Endothelial cell of umbilical vein (primary cell): ENCODE results near the gene FCN2. TPM values are rescaled to one million over a fixed set of nuclear protein-coding genes. Genes with fewer than 3 reads are reported as not detected.

Experiments used
- BruUV-seq: library from RNA; stranded (reverse); fragments of 400-500 nt; replicated peaks from 2 replicates; lab custom pipeline; 2021; lab: Mats Ljungman, UMichigan
- CTCF ChIA-PET: fragments of 300-600, 350-600 bp; sonication (Branson Sonifier 250); formaldehyde crosslinking; loops from one replicate; lab custom pipeline; 2021; ENCODE audit warnings: antibody characterized with exemption, inconsistent platforms; lab: Charles Lee
- POLR2A ChIA-PET: fragments of 300-600, 350-600 bp; sonication (Branson Sonifier 250); formaldehyde crosslinking; loops from one replicate; lab custom pipeline; 2021; ENCODE audit warnings: antibody characterized with exemption, inconsistent platforms; lab: Charles Lee
- DNase-seq: peaks from one replicate; pipeline ENCODE4 v3.0.0-alpha.2; 2011; ENCODE audit warnings: low read depth, low spot score
- FAIRE-seq: peaks from 2 replicates; lab custom pipeline; 2011; peaks lifted over from hg19 to GRCh38; lab: Jason Lieb, UNC
- H2AFZ ChIP-seq: 2 replicates; pipeline ENCODE4 v1.6.0; 2012; ENCODE audit warnings: low read depth, low read length, control low read depth, inconsistent platforms
- H3K27ac ChIP-seq: 2 replicates; pipeline ENCODE4 v1.5.1; 2011; ENCODE audit warnings: low read depth, mild to moderate bottlenecking, control low read depth, low read length, moderate library complexity; ENCODE audit not compliant: insufficient read depth
- H3K27me3 ChIP-seq, 2 experiments: 2 replicates each; pipeline versions ENCODE4 v1.6.0 to v1.6.1; 2011; ENCODE audit warnings: low read length in 2 of 2, mixed read lengths in 1 of 2; ENCODE audit not compliant: control insufficient read depth in 2 of 2, insufficient read depth in 2 of 2
- H3K36me3 ChIP-seq, 2 experiments: 2 replicates in 1 of 2; 3 replicates in 1 of 2; pipeline ENCODE4 v1.5.1; 2011; ENCODE audit warnings: low read length in 2 of 2, mild to moderate bottlenecking in 1 of 2, moderate library complexity in 1 of 2; ENCODE audit not compliant: control insufficient read depth in 2 of 2, insufficient read depth in 2 of 2; ENCODE audit errors: extremely low read depth in 1 of 2
- H3K4me1 ChIP-seq: 3 replicates; pipeline ENCODE4 v1.5.1; 2011; ENCODE audit warnings: mild to moderate bottlenecking, low read length; ENCODE audit not compliant: control insufficient read depth, insufficient read depth; ENCODE audit errors: extremely low read depth
- H3K4me2 ChIP-seq: 2 replicates; pipeline ENCODE4 v1.6.1; 2011; ENCODE audit warnings: low read length, control low read depth, mixed read lengths; ENCODE audit not compliant: insufficient read depth
- H3K4me3 ChIP-seq, 3 experiments: fragments of 200-600 bp in 1 of 3; sonication (generic), shearing (Covaris generic) in 1 of 3; replicated peaks in 1 of 3; 2 replicates each; pipeline ENCODE4 v1.5.1; 2011 to 2016; ENCODE audit warnings: control low read depth in 3 of 3, low read length in 3 of 3, mild to moderate bottlenecking in 2 of 3, inconsistent platforms in 1 of 3, low read depth in 1 of 3, moderate library complexity in 1 of 3; ENCODE audit not compliant: insufficient read depth in 1 of 3
- H3K79me2 ChIP-seq: 2 replicates; pipeline ENCODE4 v1.6.0; 2012; ENCODE audit warnings: low read length, inconsistent platforms; ENCODE audit not compliant: control insufficient read depth, insufficient read depth
- H3K9ac ChIP-seq: replicated peaks from 2 replicates; pipeline ENCODE3; 2011; ENCODE audit warnings: low read length, control low read depth; ENCODE audit not compliant: insufficient read depth; ENCODE audit errors: extremely low read depth
- H3K9me1 ChIP-seq: replicated peaks from 3 replicates; pipeline ENCODE4 v1.6.0; 2011; ENCODE audit warnings: mild to moderate bottlenecking, low read length; ENCODE audit not compliant: control insufficient read depth, insufficient read depth; ENCODE audit errors: extremely low read depth
- H3K9me3 ChIP-seq: replicated peaks from 2 replicates; pipeline ENCODE4 v1.5.1; 2012; ENCODE audit warnings: low read length, inconsistent platforms; ENCODE audit not compliant: control insufficient read depth, insufficient read depth
- H4K20me1 ChIP-seq: replicated peaks from 2 replicates; pipeline ENCODE3; 2011; ENCODE audit warnings: mild to moderate bottlenecking, low read length; ENCODE audit not compliant: control insufficient read depth, insufficient read depth; ENCODE audit errors: extremely low read depth
- EZH2 ChIP-seq: IDR thresholded peaks from 2 replicates; pipeline ENCODE4 v1.6.1; 2012; ENCODE audit warnings: borderline replicate concordance, low read depth, mild to moderate bottlenecking, moderate library complexity, low read length, inconsistent platforms; ENCODE audit not compliant: severe bottlenecking
- FOS ChIP-seq: IDR thresholded peaks from 2 replicates; pipeline ENCODE4 v1.6.1; 2011; ENCODE audit warnings: mild to moderate bottlenecking, low read length, moderate library complexity, borderline replicate concordance; ENCODE audit not compliant: insufficient read depth
- GATA2 ChIP-seq: IDR thresholded peaks from 2 replicates; pipeline ENCODE4 v1.7.0; 2011; ENCODE audit warnings: low read depth, mild to moderate bottlenecking, moderate library complexity, mixed read lengths, low read length; ENCODE audit not compliant: insufficient read length, insufficient read depth
- JUN ChIP-seq: IDR thresholded peaks from 2 replicates; pipeline ENCODE4 v1.6.1; 2011; ENCODE audit warnings: borderline replicate concordance, low read depth; ENCODE audit not compliant: insufficient read length, insufficient read depth
- MYC ChIP-seq: IDR thresholded peaks from one replicate; pipeline ENCODE4 v1.6.1; 2011; ENCODE audit warnings: mild to moderate bottlenecking, low read depth, low read length
- POLR2A ChIP-seq: IDR thresholded peaks from 2 replicates; pipeline ENCODE4 v1.6.1; 2012; ENCODE audit warnings: low read depth, mild to moderate bottlenecking, control low read depth, low read length
- POLR2AphosphoS5 ChIP-seq: IDR thresholded peaks from 2 replicates; pipeline ENCODE4 v1.6.1; 2012; ENCODE audit warnings: low read depth, mild to moderate bottlenecking, control low read depth, low read length, moderate library complexity; ENCODE audit not compliant: insufficient read depth
- dilution Hi-C: fragments of 300-500 bp; cut with MboI; formaldehyde crosslinking; loops from one replicate; pipeline ENCODE4 v1.15.0; 2019; ENCODE audit warnings: low sequenced_read_pairs; ENCODE audit not compliant: extremely low pct_ligation_motif_present
- intact Hi-C: fragments of 100-400 bp; cut with micrococcal nuclease; formaldehyde crosslinking; loops from one replicate; pipeline ENCODE4 v1.10.0; 2022
- polyA plus RNA-seq, 4 experiments: library from polyadenylated mRNA; depleted of rRNA in 3 of 4; stranded (reverse) in 3 of 4; unstranded in 1 of 4; fragments of >200 nt; gene quantifications; 2 replicates each; pipeline versions ENCODE4 v1.2.1 to v1.2.3, GENCODE V29; 2011 to 2012; ENCODE audit warnings: missing spikeins in 1 of 4
- total RNA-seq: library from RNA; stranded (reverse); gene quantifications from 2 replicates; pipeline ENCODE4 v1.2.3, GENCODE V29; 2021

FCN2 gene
- total and polyA plus RNA-seq, 2 donors (not counting 3 experiments of a cell fraction or from before 2014, with no cell fraction given) = not detected

DNA sequence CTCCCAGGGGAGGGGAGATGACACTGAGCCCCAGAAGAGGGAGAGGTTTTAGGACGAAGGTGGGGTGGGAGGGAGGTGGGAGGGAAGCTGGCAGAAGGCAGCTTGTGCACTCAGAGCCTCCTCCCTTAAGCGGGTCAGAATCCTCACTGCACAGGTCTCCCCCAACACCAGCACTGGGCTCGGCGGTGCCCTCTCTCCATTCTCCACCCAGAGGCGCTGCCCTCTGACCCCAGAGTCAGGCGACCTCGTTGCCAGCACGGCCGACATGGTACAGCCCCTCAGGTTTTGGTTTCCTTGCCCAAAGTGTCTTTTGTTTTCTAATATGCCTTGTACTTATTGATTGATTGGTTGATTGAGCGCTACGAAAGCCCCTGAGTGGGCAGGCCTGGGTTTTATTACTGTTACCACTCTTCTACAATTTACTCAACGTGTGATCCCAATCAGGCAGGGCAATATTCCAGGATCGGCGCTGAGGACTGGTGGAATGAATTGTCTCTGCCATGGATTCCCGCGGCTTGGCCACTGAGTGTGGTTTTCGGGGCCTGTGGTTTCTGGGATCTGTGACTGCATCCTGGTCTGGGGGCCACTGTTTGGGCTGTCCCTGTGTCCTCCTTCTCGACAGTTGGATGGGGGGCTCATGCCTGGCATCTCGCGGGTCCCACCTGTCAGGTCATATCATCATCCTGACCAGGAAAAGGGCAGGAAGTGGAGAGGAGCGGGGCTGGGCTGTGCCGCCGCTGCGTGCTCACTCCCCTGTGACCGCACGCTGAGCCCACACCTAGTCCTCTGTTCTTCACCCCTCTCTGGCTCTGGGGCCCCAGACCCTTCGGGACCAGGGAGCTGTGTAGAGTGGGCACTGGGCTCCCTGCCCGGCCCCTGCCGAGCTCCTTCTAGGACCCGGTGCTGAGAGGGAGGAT is 9.6 kb upstream of the FCN2 start:
- intact Hi-C loops = no loop called here
- DNase-seq (no peak), FAIRE-seq (no peak)
- Histone ChIP-seq H3K9me3 (no peaks in the 10 kb centered on the region), H3K9ac (no peak overlapping the region), H3K27ac (no peak overlapping the region), H4K20me1 (no peaks in the 10 kb centered on the region), H3K4me2 (no peak overlapping the region), H3K79me2 (no peaks in the 10 kb centered on the region), H3K4me3 (no peak overlapping the region), H3K36me3 (no peaks in the 10 kb centered on the region), H2AFZ (no peak overlapping the region), H3K4me1 (no peaks in the 10 kb centered on the region), H3K9me1 (no peaks in the 10 kb centered on the region), H3K27me3 (no peaks in the 10 kb centered on the region)
- no TSS peak for BruUV-seq
- dilution Hi-C loops = no loop called here
- ChIA-PET POLR2A (no interaction called here), CTCF (interaction anchor here (0.6 kb wide), 1 partner anchor 541 kb away, joined by 4 read pairs; no protein-coding TSS in a partner anchor)
- TF ChIP-seq JUN (no peak), POLR2AphosphoS5 (no peak), EZH2 (no peak), FOS (no peak), POLR2A (no peak), GATA2 (no peak), MYC (no peak)
